Non-pigmented ciliary epithelial cell (primary cell): Measurements from ENCODE around the gene CNTNAP5.
"Not testable (repeated sequence)": the region's sequence is repeated elsewhere in the genome, so short reads cannot be mapped to it uniquely, and the experiment has no call there.

Source experiments
- DNase-seq: peaks from one replicate; pipeline ENCODE4 v3.0.0-alpha.2; 2010; ENCODE audit warnings: low read depth

Gene CNTNAP5

DNA sequence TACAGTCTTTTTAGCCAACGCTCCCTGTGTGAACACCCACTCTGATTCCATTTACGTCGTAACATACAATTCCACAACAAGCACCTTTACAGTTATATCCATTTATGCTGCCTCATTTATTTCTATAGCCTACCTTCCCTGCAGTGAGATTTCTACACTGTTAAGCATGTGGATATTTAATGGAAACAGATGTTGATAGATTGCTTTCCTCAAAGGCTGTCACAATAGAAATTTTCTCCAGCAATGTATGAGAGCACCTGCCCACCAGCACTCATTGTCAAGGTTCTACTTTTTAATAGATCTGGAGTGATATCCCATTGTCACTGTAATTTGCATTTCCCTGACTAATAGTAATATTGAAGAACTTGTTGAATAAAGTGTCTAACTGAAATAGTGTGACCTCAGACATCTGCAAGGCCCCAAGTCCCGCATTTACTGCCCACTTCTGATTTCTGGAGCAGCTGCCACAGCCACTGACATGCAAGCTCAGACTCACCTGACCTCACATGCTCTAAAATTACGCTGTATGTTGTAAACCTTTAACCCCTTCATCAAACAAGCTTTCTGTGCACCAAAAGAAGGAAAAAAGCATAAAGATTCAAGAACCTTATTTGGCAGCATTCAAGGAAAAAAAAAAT, 295.1 kb downstream of the CNTNAP5 start:
- no peak for DNase-seq

DNA sequence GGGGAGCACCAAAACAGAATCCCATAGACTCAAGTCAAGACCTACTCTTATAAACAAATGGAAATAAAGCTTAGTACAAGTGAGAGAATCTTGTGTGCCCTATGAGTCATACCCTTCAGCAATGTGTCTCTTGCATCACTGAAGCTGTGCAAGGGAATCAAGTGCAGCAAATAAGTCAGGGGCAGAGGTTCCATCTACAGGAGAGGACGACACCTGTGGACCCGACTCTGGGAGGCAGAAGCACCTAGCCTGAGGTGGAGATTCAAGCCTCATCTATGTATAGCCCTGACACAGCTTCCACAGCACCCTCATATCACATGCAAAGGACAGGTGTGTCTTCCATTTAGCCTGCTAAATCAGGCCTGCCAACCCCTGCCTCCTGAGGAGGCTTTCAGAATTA, 298.2 kb downstream of the CNTNAP5 start:
- DNase-seq: no peak

- DNase-seq: no peak
Measured at GRCh38 chr2:124325667-124326440, 300.8 kb downstream of the CNTNAP5 start.

DNA sequence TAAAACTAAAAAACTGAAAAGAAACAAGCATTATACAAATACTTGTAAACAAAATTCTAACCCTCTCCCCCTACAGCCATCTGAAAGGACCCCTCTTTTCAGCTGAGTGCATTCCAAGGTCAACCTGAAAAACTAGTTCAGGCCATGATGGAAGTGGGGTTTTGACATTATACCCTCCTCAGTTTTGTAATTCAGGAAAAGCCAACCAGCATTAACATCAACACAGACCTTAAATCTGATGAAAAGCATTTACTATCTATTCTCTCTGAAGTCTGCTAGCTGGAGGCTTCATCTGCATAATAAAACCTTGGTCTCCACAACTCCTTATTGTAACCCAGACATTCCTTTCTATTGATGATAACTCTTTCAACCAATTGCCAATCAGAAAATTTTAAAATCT, 302.2 kb downstream of the CNTNAP5 start:
- DNase-seq: no peak

DNA sequence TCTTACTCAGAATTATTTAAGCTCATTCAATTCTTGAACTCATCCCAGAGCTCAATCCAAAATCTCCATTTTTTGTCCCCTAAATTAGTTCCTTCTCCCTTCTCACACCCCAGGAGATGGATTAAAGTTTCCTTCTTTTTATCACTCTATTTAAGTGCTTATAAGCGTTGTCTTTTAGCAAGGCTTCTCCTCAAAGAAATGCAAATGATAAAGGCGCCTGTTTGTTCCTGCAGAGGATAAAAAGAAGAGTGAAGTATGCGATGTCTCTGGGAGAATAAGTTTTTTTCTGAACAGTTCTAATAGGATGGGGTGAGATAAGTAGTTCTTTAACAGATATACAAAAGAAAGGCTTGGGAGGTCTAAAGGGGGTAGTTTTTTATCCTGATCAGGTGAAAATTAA, 303.3 kb downstream of the CNTNAP5 start:
- no peak for DNase-seq

GRCh38 chr2:124333784-124334183, 308.7 kb downstream of the CNTNAP5 start:
- no peak for DNase-seq

DNA sequence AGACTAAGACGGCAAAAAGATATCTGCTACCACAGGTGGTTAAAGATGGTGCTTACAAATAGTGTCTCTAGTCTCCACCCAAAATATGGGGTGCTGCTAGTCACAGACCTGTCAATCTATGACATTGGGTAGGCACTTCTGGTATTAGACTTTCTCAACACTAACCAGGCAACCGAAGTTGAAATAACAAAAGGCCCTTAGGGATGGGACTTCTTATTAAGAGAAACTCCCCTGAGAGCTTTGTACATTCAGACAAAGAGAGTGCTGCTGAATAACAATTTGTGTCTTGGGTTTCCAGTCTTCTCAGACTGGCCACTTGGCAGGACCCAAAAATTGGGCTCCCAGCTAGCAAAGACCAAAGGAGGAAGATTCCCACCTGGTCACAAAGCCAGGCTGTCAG, 310.0 kb downstream of the CNTNAP5 start:
- DNase-seq: no peak

GRCh38 chr2:124339709-124340108, 314.6 kb downstream of the CNTNAP5 start:
- no peak for DNase-seq

DNA sequence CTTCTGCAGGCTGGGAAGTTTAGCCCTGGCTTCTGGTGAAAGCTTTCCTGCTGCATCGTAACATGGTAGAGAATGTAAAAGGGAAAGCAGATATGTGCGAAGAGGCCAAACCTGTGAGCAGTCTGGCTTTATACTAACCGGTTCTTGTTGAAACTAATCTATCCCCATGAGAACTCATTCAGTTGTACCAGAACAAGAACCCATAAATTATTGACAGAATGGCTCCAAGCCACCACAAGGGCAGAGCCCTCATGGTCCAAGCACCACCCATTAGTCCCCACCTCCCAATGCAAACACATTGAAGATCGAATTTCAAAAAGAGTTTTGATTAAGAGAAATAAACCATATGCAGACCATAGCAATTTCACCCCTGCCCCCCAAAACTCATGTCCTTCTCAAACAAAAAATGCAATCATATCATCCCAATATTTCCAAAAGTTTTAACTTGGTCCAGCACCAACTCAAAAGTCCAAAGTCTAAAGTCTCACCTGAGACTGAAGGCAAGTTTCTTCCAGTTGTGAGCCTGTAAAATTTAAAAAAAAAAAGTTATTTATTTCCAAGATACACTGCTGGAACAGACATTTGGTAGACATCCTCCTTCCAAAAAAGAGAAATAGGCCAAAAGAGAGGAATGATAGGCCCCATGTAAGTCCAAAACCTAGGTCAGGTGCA, 318.9 kb downstream of the CNTNAP5 start:
- DNase-seq: no peak

DNA sequence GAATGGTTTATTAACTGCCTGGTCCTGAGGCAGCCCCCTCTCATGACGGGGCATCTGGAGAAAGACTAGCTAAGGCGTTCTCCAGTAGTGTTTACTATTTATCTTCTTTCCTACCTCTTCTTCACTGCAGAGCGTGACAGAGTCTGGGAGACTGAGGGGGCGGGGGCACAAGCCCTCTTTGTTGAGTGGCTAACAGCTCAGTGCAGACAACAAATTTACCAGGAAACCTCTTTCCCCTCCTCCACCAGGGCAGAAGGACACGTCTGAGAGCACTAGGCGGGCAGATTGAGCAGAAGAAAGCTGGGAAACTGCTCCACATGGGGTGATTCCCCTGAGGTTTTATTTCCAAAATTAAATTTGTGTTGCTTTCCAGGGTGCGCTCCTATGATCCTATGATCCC, 322.1 kb downstream of the CNTNAP5 start:
- DNase-seq: no peak

GRCh38 chr2:124353656-124354055, 328.6 kb downstream of the CNTNAP5 start:
- no peak for DNase-seq

GRCh38 chr2:124354466-124354865, 329.4 kb downstream of the CNTNAP5 start:
- DNase-seq: no peak

DNA sequence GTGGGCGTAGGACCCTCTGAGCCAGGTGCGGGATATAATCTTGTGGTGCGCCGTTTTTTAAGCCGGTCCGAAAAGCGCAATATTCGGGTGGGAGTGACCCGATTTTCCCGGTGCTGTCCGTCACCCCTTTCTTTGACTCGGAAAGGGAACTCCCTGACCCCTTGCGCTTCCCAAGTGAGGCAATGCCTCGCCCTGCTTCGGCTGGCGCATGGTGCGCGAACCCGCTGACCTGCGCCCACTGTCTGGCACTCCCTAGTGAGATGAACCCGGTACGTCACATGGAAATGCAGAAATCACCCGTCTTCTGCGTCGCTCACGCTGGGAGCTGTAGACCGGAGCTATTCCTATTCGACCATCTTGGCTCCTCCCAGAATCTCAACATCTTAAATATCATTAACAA, 336.9 kb downstream of the CNTNAP5 start:
- not testable (repeated sequence) for DNase-seq

- DNase-seq: no peak
Measured at GRCh38 chr2:124369181-124369580, 344.1 kb downstream of the CNTNAP5 start.

DNA sequence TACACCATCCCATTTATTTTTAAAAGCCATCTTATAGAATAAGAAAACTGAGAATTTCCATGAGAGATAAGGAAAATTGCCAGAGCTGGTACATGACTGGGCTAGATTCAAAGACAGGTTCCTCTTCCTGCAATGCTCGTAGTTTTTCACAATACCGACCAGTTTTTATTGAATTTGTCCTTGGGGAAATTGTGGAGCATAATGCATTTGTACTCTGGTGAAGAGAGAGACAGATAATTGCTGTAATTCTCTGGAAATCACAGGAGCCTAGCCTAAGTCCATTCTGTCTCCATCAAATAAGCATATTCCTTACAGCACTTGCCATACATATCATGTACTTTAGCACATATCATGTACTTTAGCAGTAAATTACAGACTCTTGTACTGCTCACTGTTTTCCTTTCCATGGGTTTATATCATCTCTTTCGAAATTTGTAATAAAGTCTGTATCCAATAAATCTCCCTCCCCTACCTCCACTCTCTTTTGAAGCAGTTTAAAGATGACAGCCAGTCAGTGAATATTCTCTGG, 355.2 kb downstream of the CNTNAP5 start:
- no peak for DNase-seq

DNA sequence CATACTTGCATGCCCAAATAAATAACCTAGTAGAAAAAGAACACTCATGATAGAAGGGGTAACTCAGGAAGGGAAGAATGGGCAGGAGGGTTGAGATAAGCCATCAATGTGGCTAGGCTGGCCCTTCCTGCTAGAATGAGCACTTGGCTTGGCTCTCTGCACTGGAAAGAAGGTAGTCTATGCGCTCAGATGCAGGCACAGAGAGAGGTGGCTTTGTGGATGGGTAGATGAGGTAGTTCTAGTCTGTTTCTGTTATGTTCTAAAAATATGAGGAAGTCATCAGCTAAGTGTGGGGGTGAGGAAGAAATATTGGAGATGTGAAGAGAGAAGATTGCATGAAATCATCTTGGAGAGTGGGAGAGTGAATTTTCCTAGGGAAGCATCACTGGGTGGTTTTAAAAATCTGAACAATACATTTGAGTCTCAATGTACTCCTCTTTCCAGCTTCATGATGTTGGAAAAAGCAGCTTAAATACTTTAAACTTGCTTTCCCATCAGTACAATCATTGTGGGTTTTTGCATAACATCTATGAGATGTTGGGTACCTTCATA, 357.1 kb downstream of the CNTNAP5 start:
- DNase-seq: no peak

GRCh38 chr2:124395961-124396360, 370.9 kb downstream of the CNTNAP5 start:
- DNase-seq: no peak

DNA sequence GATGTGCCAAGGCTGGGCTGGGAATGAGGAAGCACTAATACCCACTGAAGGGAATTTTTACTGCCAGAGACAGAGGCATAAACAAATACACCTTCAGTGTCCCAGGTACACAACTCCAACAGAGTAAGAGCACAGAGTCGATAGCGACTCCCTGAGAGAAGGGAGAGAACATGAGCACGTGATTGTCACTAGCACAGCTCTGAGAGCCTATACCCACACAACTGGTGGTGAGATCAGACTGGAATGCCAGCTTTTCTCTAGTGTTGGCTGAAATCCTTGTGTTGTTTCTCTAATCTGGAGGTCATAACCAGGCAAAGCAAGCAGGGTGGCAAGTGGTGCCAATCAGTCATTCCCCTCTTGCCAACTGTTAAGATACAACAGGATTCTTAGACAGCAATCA, 377.2 kb downstream of the CNTNAP5 start:
- no peak for DNase-seq

DNA sequence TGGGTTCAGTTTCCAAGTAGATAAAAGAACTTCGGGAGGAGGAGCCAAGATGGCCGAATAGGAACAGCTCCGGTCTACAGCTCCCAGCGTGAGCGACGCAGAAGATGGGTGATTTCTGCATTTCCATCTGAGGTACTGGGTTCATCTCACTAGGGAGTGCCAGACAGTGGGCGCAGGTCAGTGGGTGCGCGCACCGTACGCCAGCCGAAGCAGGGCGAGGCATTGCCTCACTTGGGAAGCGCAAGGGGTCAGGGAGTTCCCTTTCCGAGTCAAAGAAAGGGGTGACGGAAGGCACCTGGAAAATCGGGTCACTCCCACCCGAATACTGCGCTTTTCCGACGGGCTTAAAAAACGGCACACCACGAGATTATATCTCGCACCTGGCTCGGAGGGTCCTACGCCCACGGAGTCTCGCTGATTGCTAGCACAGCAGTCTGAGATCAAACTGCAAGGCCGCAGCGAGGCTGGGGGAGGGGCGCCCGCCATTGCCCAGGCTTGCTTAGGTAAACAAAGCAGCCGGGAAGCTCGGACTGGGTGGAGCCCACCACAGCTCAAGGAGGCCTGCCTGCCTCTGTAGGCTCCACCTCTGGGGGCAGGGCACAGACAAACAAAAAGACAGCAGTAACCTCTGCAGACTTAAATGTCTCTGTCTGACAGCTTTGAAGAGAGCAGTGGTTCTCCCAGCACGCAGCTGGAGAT, 382.9 kb downstream of the CNTNAP5 start:
- DNase-seq: not testable (repeated sequence)

DNA sequence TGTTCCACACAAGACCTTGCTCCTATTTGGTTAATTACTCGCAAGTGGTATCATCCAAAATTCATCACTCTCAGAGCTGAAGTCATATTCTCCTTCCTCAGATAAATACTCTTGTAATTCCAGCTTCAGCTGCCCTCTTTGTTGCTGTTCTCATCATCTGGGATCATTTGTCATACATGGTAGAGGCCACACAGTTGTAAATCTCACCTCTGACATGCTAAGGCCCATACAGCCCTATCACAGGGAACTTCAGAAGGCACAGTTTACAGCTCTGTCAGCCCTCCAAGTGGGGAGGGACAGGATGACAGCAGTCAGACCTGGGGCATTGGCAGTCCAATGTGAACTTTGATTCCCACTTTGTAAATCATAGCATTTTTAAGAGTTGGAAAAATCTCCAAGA, 399.0 kb downstream of the CNTNAP5 start:
- DNase-seq: no peak

GRCh38 chr2:124426122-124426521, 401.0 kb downstream of the CNTNAP5 start:
- no peak for DNase-seq

GRCh38 chr2:124426625-124427024, 401.5 kb downstream of the CNTNAP5 start:
- DNase-seq: no peak
